Type B pancreatic cell (in vitro differentiated cells): Measurements from ENCODE around the gene C2orf81. TPM values are rescaled to one million over a fixed set of nuclear protein-coding genes. Genes with fewer than 3 reads are reported as not detected.
A peak's percentile ranks its signal among the peaks of the same experiment; 100 is the strongest.
"Not testable (repeated sequence)": the region's sequence is repeated elsewhere in the genome, so short reads cannot be mapped to it uniquely, and the experiment has no call there.

Experiments used
- DNase-seq: peaks from one replicate; pipeline ENCODE4 v3.0.0; 2021; ENCODE audit warnings: mixed read lengths; ENCODE audit not compliant: unreplicated experiment; ENCODE audit errors: extremely low spot score
- H3K27ac Mint-ChIP-seq: 2 replicates; pipeline ENCODE4 v1.8.0; 2021; ENCODE audit warnings: mild to moderate bottlenecking, mixed read lengths
- H3K27me3 Mint-ChIP-seq: 2 replicates; pipeline ENCODE4 v1.8.0; 2021; ENCODE audit warnings: mixed read lengths
- H3K36me3 Mint-ChIP-seq: 2 replicates; pipeline ENCODE4 v1.8.0; 2021; ENCODE audit warnings: mixed read lengths
- H3K4me1 Mint-ChIP-seq: one replicate; pipeline ENCODE4 v1.8.0; 2021; ENCODE audit warnings: mixed read lengths; ENCODE audit not compliant: unreplicated experiment
- H3K4me3 Mint-ChIP-seq: 2 replicates; pipeline ENCODE4 v1.8.0; 2021; ENCODE audit warnings: mild to moderate bottlenecking, mixed read lengths
- H3K9me3 Mint-ChIP-seq: 2 replicates; pipeline ENCODE4 v1.8.0; 2021; ENCODE audit warnings: mixed read lengths
- total RNA-seq: library from RNA; stranded (reverse); gene quantifications from 2 replicates; pipeline ENCODE4 v1.2.1, GENCODE V29; 2021; ENCODE audit warnings: low replicate concordance
- TF ChIP-seq, protein P1 (sequence below): fragments of 200-600 bp; sonication (generic); conservative IDR thresholded peaks from 2 replicates; pipeline ENCODE4 v1.5.0; 2021; ENCODE audit warnings: antibody characterized with exemption, mild to moderate bottlenecking

C2orf81 gene
- total RNA-seq, 1 donor from 2014 or later: 10.4 TPM

DNA sequence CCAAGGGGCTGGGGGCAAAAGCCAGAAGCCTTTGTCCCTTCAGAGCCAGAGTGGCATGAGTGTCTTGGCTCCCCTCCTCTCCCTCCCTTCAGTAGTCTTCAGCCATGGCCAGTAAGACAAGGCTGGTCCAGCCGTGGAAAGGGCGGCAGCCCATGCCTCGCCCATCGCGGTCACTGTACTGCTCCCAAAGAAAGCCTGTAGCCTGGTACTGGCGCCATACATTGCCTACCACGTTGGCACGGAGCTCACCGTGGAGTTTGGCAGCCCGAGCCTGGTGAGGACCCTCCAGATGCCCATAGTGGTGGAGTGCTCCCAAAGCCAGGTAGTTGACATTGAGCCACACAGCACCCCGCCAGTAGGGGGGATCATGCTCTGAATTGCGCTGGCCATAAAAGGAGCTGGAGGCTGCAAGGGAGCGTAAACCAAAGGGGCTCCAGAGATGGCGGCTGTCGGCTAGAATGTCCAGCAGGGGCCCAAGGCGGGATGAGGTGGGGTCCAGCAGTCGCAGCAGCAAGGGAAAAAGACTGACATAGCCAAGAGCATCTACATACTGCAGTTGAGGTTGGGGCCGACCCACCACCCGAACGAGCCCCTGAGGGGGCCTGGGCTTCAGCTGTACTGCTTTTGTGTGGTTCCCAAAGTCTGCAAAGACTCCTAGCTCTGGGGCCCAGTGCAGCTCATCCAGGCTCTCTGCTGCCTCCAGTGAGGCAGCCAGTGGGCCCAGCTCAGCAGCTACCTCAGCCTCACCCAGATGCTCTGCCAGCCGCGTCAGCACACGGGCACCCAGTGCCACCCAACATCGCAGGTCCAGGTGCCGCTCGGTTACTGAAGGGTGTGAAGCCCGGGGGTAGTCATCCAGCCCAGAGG is 40.0 kb upstream of the C2orf81 start:
- no peak for DNase-seq
- Mint-ChIP-seq H3K4me1 (peaks cover 22% of the 10 kb centered on the region), H3K36me3 (peaks cover 7% of the 10 kb centered on the region), H3K4me3 (peak overlapping the region; percentile 72), H3K27ac (no peak overlapping the region), H3K27me3 (peaks cover 4% of the 10 kb centered on the region), H3K9me3 (no peaks in the 10 kb centered on the region)
- TF ChIP-seq, protein P1, sequence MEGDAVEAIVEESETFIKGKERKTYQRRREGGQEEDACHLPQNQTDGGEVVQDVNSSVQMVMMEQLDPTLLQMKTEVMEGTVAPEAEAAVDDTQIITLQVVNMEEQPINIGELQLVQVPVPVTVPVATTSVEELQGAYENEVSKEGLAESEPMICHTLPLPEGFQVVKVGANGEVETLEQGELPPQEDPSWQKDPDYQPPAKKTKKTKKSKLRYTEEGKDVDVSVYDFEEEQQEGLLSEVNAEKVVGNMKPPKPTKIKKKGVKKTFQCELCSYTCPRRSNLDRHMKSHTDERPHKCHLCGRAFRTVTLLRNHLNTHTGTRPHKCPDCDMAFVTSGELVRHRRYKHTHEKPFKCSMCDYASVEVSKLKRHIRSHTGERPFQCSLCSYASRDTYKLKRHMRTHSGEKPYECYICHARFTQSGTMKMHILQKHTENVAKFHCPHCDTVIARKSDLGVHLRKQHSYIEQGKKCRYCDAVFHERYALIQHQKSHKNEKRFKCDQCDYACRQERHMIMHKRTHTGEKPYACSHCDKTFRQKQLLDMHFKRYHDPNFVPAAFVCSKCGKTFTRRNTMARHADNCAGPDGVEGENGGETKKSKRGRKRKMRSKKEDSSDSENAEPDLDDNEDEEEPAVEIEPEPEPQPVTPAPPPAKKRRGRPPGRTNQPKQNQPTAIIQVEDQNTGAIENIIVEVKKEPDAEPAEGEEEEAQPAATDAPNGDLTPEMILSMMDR: peak; percentile 47

- not testable (repeated sequence) for H3K36me3 Mint-ChIP-seq, H3K27me3 Mint-ChIP-seq, DNase-seq, H3K9me3 Mint-ChIP-seq
- H3K27ac Mint-ChIP-seq: peak overlapping the region; percentile 48
- H3K4me1 Mint-ChIP-seq: peaks cover 26% of the 10 kb centered on the region
- peak overlapping the region; percentile 95 for H3K4me3 Mint-ChIP-seq
Observed at GRCh38 chr2:74460187-74460586, 38.8 kb upstream of the C2orf81 start.

- peak overlapping the region; percentile 93 for H3K27ac Mint-ChIP-seq
- H3K9me3 Mint-ChIP-seq, H3K36me3 Mint-ChIP-seq, H3K27me3 Mint-ChIP-seq, DNase-seq: not testable (repeated sequence)
- H3K4me3 Mint-ChIP-seq: peak overlapping the region; percentile 95
- peaks cover 31% of the 10 kb centered on the region for H3K4me1 Mint-ChIP-seq
Observed at GRCh38 chr2:74459503-74460118, 38.2 kb upstream of the C2orf81 start.

GRCh38 chr2:74458938-74459363 is 37.5 kb upstream of the C2orf81 start:
- Mint-ChIP-seq H3K27me3 (peaks cover 4% of the 10 kb centered on the region), H3K36me3 (peaks cover 7% of the 10 kb centered on the region), H3K4me1 (peaks cover 31% of the 10 kb centered on the region), H3K9me3 (no peaks in the 10 kb centered on the region), H3K27ac (peak overlapping the region; percentile 93), H3K4me3 (peak overlapping the region; percentile 95)
- DNase-seq: no peak
- TF ChIP-seq, protein P1: no peak

- H3K4me3 Mint-ChIP-seq: peak within 1 kb of the TSS; percentile 95
- TF ChIP-seq, protein P1: no peak
- peaks cover 7% of the 10 kb centered on the region for H3K36me3 Mint-ChIP-seq
- peak; percentile 98 for DNase-seq
- H3K27me3 Mint-ChIP-seq: peaks cover 4% of the 10 kb centered on the region
- no peaks in the 10 kb centered on the region for H3K9me3 Mint-ChIP-seq
- H3K27ac Mint-ChIP-seq: peak within 1 kb of the TSS; percentile 93
- H3K4me1 Mint-ChIP-seq: peaks cover 31% of the 10 kb centered on the region
Observed at GRCh38 chr2:74458132-74458937, 36.9 kb upstream of the C2orf81 start, which contains the start of gene WBP1. WBP1 (plus strand) TSS chr2:74458438; CDS start chr2:74458603, 165 bp downstream.

- H3K4me3 Mint-ChIP-seq: peak overlapping the region; percentile 95
- DNase-seq: peak; percentile 83
- H3K4me1 Mint-ChIP-seq: peaks cover 31% of the 10 kb centered on the region
- H3K9me3 Mint-ChIP-seq: no peaks in the 10 kb centered on the region
- H3K27me3 Mint-ChIP-seq: peaks cover 7% of the 10 kb centered on the region
- TF ChIP-seq, protein P1: no peak
- H3K27ac Mint-ChIP-seq: peak overlapping the region; percentile 93
- H3K36me3 Mint-ChIP-seq: peaks cover 4% of the 10 kb centered on the region
Observed at GRCh38 chr2:74457549-74458131, 36.2 kb upstream of the C2orf81 start.
